Neural progenitor cell (in vitro differentiated cells): ENCODE data around the gene RPTOR. TPM values are rescaled to one million over a fixed set of nuclear protein-coding genes. Genes with fewer than 3 reads are reported as not detected.

ENCODE experiments used
- DNase-seq: peaks from one replicate; pipeline ENCODE4 v3.0.0-alpha.2; 2016; ENCODE audit warnings: low spot score
- H2AFZ ChIP-seq: fragments of 200-600 bp; sonication (generic); replicated peaks from 2 replicates; pipeline ENCODE4 v1.6.1; 2016; ENCODE audit warnings: antibody characterized with exemption
- H3F3A ChIP-seq: fragments of 200-600 bp; sonication (generic); 2 replicates; pipeline ENCODE4 v1.6.1; 2016; ENCODE audit warnings: antibody characterized with exemption, low read depth
- H3K27ac ChIP-seq: fragments of 200-600 bp; sonication (generic); 2 replicates; pipeline ENCODE4 v1.5.1; 2016; ENCODE audit warnings: mild to moderate bottlenecking
- H3K27me3 ChIP-seq: fragments of 200-600 bp; sonication (generic); 2 replicates; pipeline ENCODE4 v1.6.1; 2016; ENCODE audit warnings: mild to moderate bottlenecking, moderate library complexity
- H3K36me3 ChIP-seq: fragments of 200-600 bp; sonication (generic); 2 replicates; pipeline ENCODE4 v1.5.1; 2016
- H3K4me1 ChIP-seq: fragments of 200-600 bp; sonication (generic); 2 replicates; pipeline ENCODE4 v1.6.1; 2016; ENCODE audit warnings: mixed run types
- H3K4me2 ChIP-seq: fragments of 200-600 bp; sonication (generic); 2 replicates; pipeline ENCODE4 v1.6.1; 2016
- H3K4me3 ChIP-seq: fragments of 200-600 bp; sonication (generic); 2 replicates; pipeline ENCODE4 v1.5.1; 2016
- H3K79me2 ChIP-seq: fragments of 200-600 bp; sonication (generic); 2 replicates; pipeline ENCODE4 v1.6.1; 2016; ENCODE audit warnings: low read depth
- H3K9ac ChIP-seq: fragments of 200-600 bp; sonication (generic); 2 replicates; pipeline ENCODE4 v1.6.1; 2016
- H3K9me3 ChIP-seq: fragments of 200-600 bp; sonication (generic); 2 replicates; pipeline ENCODE4 v1.5.1; 2016; ENCODE audit warnings: low read depth
- H4K20me1 ChIP-seq: fragments of 200-600 bp; sonication (generic); 2 replicates; pipeline ENCODE4 v1.6.1; 2016; ENCODE audit warnings: low read depth
- H3K27ac Mint-ChIP-seq: 3 replicates; pipeline ENCODE4 v1.8.0; 2021; ENCODE audit warnings: mixed read lengths
- H3K27me3 Mint-ChIP-seq: 2 replicates; pipeline ENCODE4 v1.8.0; 2022; ENCODE audit warnings: low read depth, mild to moderate bottlenecking, inconsistent platforms, moderate library complexity, mixed read lengths; ENCODE audit not compliant: insufficient read depth
- H3K36me3 Mint-ChIP-seq: 3 replicates; pipeline ENCODE4 v1.8.0; 2021; ENCODE audit warnings: mixed read lengths
- H3K4me1 Mint-ChIP-seq: 3 replicates; pipeline ENCODE4 v1.8.0; 2021; ENCODE audit warnings: mixed read lengths
- H3K4me3 Mint-ChIP-seq: 3 replicates; pipeline ENCODE4 v1.8.0; 2021; ENCODE audit warnings: mild to moderate bottlenecking, moderate library complexity, mixed read lengths
- H3K9me3 Mint-ChIP-seq: 3 replicates; pipeline ENCODE4 v1.8.0; 2020; ENCODE audit warnings: mixed read lengths
- CTCF ChIP-seq: fragments of 200-600 bp; sonication (generic); IDR thresholded peaks from 2 replicates; pipeline ENCODE4 v1.5.1; 2017; ENCODE audit warnings: antibody characterized with exemption, mild to moderate bottlenecking
- EZH2 ChIP-seq: fragments of 200-600 bp; sonication (generic); IDR thresholded peaks from 2 replicates; pipeline ENCODE4 v1.6.1; 2017; ENCODE audit warnings: antibody characterized with exemption, mild to moderate bottlenecking, moderate library complexity
- EZH2phosphoT487 ChIP-seq: fragments of 200-600 bp; sonication (generic); IDR thresholded peaks from 2 replicates; pipeline ENCODE4 v1.6.1; 2017; ENCODE audit warnings: antibody characterized with exemption
- total RNA-seq: library from RNA; depleted of rRNA; stranded (reverse); fragments of >200 nt; gene quantifications from 2 replicates; pipeline ENCODE4 v1.2.3, GENCODE V29; 2015; ENCODE audit warnings: low replicate concordance

The RPTOR gene
- total RNA-seq, 1 donor from 2014 or later, result 7.4 TPM

GRCh38 chr17:80516171-80516932, 28.3 kb upstream of the RPTOR start:
- Mint-ChIP-seq H3K36me3 (no peaks in the 10 kb centered on the region), H3K27me3 (peaks cover 10% of the 10 kb centered on the region), H3K9me3 (no peaks in the 10 kb centered on the region), H3K27ac (no peak overlapping the region), H3K4me3 (no peak overlapping the region), H3K4me1 (peaks cover 3% of the 10 kb centered on the region)
- H4K20me1 ChIP-seq, result peaks cover 2% of the 10 kb centered on the region
- H3K27ac ChIP-seq, result no peak overlapping the region
- no peak overlapping the region for H2AFZ ChIP-seq
- H3F3A ChIP-seq, result no peaks in the 10 kb centered on the region
- H3K27me3 ChIP-seq, result peaks cover 38% of the 10 kb centered on the region
- H3K9ac ChIP-seq, result no peak overlapping the region
- H3K4me3 ChIP-seq, result no peak overlapping the region
- no peaks in the 10 kb centered on the region for H3K79me2 ChIP-seq
- TF ChIP-seq EZH2phosphoT487, result no peak
- TF ChIP-seq EZH2, result no peak
- no peak for TF ChIP-seq CTCF
- H3K4me2 ChIP-seq, result no peak overlapping the region
- H3K4me1 ChIP-seq, result no peaks in the 10 kb centered on the region
- no peaks in the 10 kb centered on the region for H3K36me3 ChIP-seq
- DNase-seq, result no peak
- H3K9me3 ChIP-seq, result no peaks in the 10 kb centered on the region

- Histone ChIP-seq H3K4me3 (no peak overlapping the region), H3K79me2 (no peaks in the 10 kb centered on the region), H3K36me3 (no peaks in the 10 kb centered on the region), H3K27ac (no peak overlapping the region), H3K9ac (no peak overlapping the region), H3F3A (no peaks in the 10 kb centered on the region), H2AFZ (no peak overlapping the region), H4K20me1 (no peaks in the 10 kb centered on the region), H3K4me2 (no peak overlapping the region), H3K4me1 (no peaks in the 10 kb centered on the region), H3K27me3 (peaks cover 30% of the 10 kb centered on the region), H3K9me3 (no peaks in the 10 kb centered on the region)
- no peak overlapping the region for H3K27ac Mint-ChIP-seq
- no peaks in the 10 kb centered on the region for H3K36me3 Mint-ChIP-seq
- no peaks in the 10 kb centered on the region for H3K9me3 Mint-ChIP-seq
- H3K27me3 Mint-ChIP-seq, result peaks cover 13% of the 10 kb centered on the region
- H3K4me3 Mint-ChIP-seq, result no peak overlapping the region
- no peak for DNase-seq
- no peak for TF ChIP-seq CTCF
- TF ChIP-seq EZH2phosphoT487, result no peak
- TF ChIP-seq EZH2, result no peak
- peaks cover 3% of the 10 kb centered on the region for H3K4me1 Mint-ChIP-seq
These were observed 27.0 kb upstream of the RPTOR start for GRCh38 chr17:80517641-80518040.

GRCh38 chr17:80518392-80518791, 26.2 kb upstream of the RPTOR start:
- DNase-seq, result no peak
- Mint-ChIP-seq H3K27me3 (peaks cover 14% of the 10 kb centered on the region), H3K4me3 (no peak overlapping the region), H3K36me3 (no peaks in the 10 kb centered on the region), H3K4me1 (peaks cover 3% of the 10 kb centered on the region), H3K27ac (no peak overlapping the region), H3K9me3 (no peaks in the 10 kb centered on the region)
- Histone ChIP-seq H3K27me3 (peaks cover 30% of the 10 kb centered on the region), H3K36me3 (no peaks in the 10 kb centered on the region), H3K4me3 (no peak overlapping the region), H3K4me1 (no peaks in the 10 kb centered on the region), H2AFZ (no peak overlapping the region), H3K4me2 (no peak overlapping the region), H3K27ac (no peak overlapping the region), H3K9ac (no peak overlapping the region), H3F3A (no peaks in the 10 kb centered on the region), H4K20me1 (no peaks in the 10 kb centered on the region), H3K79me2 (no peaks in the 10 kb centered on the region), H3K9me3 (no peaks in the 10 kb centered on the region)
- no peak for TF ChIP-seq EZH2
- TF ChIP-seq CTCF, result no peak
- no peak for TF ChIP-seq EZH2phosphoT487
